Hindlimb muscle (tissue), 1 donor: Measurements from ENCODE around the gene EVC. TPM values are rescaled to one million over a fixed set of nuclear protein-coding genes. Genes with fewer than 3 reads are reported as not detected.
A peak's percentile ranks its signal among the peaks of the same experiment; 100 is the strongest.

Experiments
- DNase-seq: peaks from one replicate; pipeline ENCODE4 v3.0.0-alpha.2; 2013
- polyA plus RNA-seq: library from polyadenylated mRNA; unstranded; fragments of 120-200 nt; gene quantifications from one replicate; pipeline ENCODE4 v1.2.1, GENCODE V29; 2013; ENCODE audit not compliant: insufficient read length

The EVC gene
- polyA plus RNA-seq, 1 donor = 17.2 TPM

DNA sequence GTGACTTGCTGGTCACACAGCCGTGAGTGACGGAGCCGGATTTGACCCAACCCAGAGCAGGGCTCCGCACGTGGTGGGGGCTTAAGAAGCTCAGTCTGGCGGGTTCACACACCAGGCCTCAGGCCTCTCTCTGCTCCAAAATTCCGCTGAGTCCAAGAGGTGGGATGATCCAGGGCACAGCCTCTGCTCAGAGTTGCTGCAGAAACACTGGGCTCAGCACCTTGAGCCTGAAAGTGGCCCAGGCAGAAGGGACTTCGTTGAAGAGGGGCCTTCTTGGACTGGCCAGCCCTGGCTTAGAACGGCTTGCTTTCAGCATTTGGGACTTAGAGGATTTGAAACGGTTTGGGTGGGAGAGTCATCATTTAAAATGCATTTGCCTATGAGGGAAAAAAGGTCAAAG is 21.2 kb downstream of the EVC start:
- no peak for DNase-seq

DNA sequence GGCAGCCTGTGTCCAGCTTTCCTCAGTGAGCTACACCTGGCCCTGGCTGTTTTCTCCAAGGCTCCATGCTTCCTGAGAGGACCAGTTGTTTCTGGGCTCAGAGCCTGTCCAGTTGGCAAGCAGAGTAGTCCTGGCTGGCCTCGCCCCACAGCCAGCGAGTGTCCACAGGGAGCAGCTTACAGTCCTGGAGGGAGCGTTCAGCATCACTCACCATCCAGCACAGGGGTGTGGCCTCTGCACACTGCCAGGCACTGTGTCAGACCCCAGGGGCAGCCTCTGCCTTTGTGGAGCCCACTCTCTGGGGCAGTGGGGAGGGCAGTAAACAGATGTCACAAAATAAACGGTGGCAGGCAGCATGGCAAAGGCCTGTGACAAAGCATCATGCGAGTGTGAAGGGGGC is 23.9 kb downstream of the EVC start:
- no peak for DNase-seq

GRCh38 chr4:5735463-5735862 is 24.5 kb downstream of the EVC start:
- DNase-seq = no peak

- no peak for DNase-seq
Observed at GRCh38 chr4:5738061-5738460, 27.1 kb downstream of the EVC start.

- DNase-seq = no peak
Observed at GRCh38 chr4:5742388-5742787, 31.4 kb downstream of the EVC start.

DNA sequence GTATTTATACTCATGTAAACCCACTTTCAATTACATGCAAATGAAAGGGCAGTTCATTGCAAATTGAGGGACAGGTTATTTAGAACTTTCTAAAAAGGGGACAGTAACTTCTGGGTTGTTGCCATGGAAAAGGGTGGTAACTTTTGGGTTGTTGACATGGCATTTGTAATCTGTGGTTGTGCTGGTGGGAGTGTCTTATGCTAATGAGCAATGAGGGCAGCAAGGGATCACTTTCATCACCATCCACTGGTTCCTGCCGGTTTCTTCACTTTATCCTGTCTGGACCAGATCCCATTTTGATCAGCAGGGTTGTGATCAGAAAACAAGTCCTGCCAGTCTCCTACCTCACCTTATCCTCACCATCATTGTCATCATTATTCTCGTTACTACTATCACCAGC is 32.0 kb downstream of the EVC start:
- no peak for DNase-seq

DNA sequence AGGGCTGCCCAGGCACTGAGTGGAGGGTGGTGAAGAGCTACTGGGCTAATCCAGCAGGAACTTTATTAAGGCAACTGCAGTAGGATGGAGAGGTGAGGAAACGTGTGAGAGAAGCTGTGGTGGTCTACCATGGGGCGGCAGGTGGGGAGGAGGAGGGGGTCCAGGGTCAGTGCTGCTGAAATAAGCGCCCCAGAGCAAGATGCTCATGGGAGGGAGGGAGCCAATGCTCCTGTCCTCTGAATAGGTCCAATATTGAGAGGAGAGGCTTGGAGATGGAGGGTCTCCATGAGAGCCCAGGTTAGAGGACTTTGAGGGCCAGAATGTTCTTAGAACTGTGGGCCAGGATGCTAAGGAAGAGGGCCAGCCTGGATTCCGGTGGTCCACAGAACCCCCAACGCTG is 35.2 kb downstream of the EVC start:
- no peak for DNase-seq

DNA sequence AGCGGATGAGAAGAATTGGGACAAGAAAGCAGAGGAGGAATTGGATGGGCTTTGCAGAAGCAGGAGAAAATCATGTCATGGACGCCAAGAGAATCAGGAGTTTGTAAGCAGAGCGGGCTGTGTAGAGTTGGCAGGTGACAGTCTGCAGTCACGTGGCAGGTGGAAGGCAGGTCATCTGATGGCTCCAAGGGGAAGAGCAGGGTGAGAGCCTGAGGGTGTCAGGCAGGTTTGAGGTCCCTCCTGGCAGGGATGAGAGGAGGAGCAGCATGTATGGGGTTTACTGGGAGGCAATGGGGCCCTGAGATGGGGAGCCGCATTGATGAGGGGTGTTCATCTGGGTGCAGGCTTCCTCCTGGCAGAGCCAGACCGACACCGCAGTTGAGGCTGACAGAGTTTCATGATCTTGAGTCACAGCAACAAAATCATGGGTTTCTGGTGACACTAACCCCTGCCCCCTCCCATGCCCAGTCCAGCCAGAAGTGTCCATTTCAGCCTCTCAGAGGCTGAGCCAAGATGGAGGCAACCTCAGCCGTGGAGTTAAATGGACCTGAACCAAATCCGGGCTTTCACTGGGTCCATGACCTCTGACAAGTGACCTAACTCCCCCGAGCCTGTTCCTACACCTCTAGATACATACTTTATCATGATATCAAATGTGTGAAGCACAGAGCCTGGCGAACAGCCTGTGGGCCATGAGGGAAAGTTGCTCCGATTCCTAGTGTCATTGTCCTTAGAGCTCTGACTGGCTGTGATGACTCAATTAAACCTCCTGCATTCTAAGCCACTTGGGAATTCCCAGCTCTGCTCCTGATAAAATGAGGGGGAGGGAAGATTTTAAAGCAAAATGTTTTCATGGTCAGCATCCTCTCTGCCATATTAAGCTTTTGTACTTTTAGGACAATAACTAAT is 36.1 kb downstream of the EVC start:
- no peak for DNase-seq

DNA sequence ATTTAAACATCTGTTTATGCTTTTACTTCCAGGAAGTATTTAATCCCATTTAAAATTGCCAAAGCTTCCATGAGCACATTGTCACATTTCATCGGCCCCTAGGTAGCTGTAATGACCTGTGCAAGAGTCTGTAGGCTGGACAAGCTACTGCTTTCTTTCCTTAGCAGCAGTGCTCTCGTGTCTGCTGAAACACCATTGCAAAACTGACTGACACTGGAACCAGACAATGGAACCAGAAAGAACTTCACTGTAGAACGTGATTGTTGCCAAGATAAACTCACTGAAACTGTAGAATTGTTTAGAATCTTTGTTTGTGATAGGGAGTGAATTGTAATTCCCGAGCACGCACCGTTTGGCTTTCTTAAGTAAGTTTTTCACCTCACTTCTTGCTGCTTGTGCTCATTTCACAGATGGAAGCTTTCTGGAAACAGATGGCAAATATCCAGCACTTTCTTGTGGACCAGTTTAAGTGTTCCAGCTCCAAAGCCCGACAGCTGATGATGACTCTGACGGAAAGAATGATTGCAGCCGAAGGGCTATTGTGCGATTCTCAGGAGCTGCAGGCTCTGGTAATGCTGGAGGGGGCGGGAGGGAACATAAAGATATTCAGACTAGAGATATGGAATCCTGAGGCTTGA is 36.9 kb downstream of the EVC start:
- peak; percentile 79 for DNase-seq

GRCh38 chr4:5749568-5749967 is 38.6 kb downstream of the EVC start:
- DNase-seq = no peak

GRCh38 chr4:5750052-5750945 is 39.3 kb downstream of the EVC start:
- DNase-seq = no peak

DNA sequence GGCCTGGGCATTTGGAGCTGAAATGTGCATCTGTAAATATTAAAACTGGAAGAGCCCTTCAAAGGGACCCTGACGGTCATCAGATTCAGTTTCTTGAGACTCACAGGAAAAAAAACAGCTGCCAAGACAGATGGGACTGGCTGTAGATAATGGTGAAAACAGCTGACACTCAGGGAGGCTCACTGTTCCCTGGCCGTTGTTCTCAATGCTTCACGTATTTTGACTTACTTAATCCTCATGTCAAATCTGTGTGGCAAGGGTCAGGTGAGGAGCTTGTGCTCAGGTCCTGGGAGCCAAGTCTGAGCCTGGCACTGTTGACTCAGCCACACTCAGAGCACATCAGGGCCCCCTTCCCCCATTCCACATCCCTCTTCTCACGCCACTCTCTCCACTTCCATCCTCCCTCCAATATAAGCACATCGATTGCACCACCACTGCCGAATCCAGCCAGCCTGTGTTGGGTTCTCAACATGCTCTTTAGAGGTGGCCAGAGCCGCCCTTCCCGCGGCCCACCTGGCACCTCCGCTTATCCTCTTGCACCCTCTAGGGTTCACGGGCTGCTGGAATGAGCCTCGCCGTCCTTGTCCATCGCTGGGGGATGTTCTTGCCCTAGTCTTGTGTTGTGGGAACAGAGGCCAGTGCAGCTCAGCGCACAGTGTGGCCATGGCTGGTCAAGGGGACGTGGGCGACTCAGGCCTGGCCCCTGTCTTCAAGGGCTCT is 40.1 kb downstream of the EVC start:
- DNase-seq = no peak

- DNase-seq = no peak
Observed at GRCh38 chr4:5751666-5752375, 40.8 kb downstream of the EVC start.

- DNase-seq = no peak
Observed at GRCh38 chr4:5752376-5753184, 41.6 kb downstream of the EVC start.

DNA sequence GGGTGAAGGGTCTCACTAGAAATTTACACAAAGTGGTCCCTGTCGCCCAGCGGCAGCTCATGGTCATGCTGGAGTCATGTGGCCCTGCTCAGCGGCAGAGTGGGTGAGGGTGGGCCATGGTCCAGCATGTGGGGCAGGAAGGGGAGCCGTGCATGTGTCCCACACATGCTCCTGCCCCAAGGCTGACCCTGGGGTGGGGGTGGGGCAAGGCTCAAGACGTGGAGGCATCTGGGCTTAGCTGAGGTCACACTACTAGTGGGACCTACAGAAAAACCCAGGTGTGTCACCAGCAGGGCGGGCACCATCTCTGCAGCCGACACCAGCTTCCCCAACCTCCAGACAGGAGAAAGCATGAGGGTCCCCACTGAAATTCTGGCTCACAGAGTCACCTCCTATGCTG is 42.4 kb downstream of the EVC start:
- DNase-seq = no peak

GRCh38 chr4:5753766-5754528 is 42.9 kb downstream of the EVC start:
- no peak for DNase-seq

GRCh38 chr4:5754529-5754881 is 43.5 kb downstream of the EVC start:
- DNase-seq = no peak

- DNase-seq = no peak
Observed at GRCh38 chr4:5755161-5755560, 44.2 kb downstream of the EVC start.

GRCh38 chr4:5755679-5756078 is 44.7 kb downstream of the EVC start:
- no peak for DNase-seq

DNA sequence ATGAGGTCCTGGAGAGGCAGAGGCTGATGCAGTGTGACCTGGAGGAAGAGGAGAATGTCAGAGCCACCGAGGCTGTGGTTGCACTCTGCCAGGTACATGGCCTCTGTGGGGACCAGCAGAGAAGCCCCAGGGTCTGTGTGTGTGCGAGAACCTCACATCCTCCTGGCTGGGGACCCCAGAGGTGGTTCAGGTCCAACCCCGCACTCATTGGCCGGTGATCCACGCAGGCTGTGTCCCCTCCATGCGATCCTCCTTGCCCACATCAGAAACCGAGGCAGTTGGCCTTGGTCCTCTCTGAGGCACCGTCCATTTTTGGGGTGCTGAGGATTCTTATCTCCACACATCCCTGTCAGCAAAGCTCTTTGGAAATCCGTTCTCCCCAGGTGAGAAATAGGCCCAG is 45.3 kb downstream of the EVC start:
- no peak for DNase-seq
